Measurements from ENCODE around the gene SPINK4.

Gene SPINK4

GRCh38 chr9:33294670-33295432 lies 54.9 kb downstream of the SPINK4 start:
- no peak for DNase-seq

GRCh38 chr9:33295571-33295970 lies 55.6 kb downstream of the SPINK4 start:
- DNase-seq, result no peak

DNA sequence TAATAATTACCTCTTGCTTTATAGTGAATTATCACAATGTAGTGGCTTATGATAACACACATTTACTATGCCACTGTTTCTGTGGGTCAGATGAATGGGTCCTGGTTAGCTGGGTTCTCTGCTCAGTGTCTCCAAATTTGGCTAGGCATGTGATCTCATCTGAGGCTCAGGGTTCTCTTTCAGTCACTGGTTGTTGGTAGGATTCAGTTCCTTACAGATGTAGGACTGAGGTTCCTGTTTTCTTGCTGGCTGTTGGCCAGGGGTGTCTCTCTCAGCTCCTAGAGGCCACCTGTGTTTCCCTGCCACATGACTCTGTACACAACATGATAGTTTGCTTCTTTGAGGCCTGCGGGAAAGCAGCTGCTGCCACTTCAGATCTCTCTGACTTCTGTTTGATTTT lies 57.5 kb downstream of the SPINK4 start:
- peak; percentile 16 for DNase-seq

Measured in stimulated activated CD4-positive, alpha-beta T cell treated with anti-CD3 and anti-CD28 coated beads, Interleukin-1b, Interleukin-23, amount 100 ng/mL, for 48 hours (primary cell).